HG03280 (cell line): Measurements from ENCODE around the gene SMARCA2.
A peak's percentile ranks its signal among the peaks of the same experiment; 100 is the strongest.
"Not testable (repeated sequence)": the region's sequence is repeated elsewhere in the genome, so short reads cannot be mapped to it uniquely, and the experiment has no call there.

Experiments
- ATAC-seq: cut with Tn5 transposase; IDR thresholded peaks from one replicate; pipeline ENCODE4 v1.9.1; 2021; ENCODE audit warnings: mild to moderate bottlenecking, moderate library complexity; ENCODE audit not compliant: unreplicated experiment

The SMARCA2 gene

GRCh38 chr9:2134391-2134790 lies 119.2 kb downstream of the SMARCA2 start:
- ATAC-seq = no peak

- no peak for ATAC-seq
These were observed 123.5 kb downstream of the SMARCA2 start for GRCh38 chr9:2138646-2139045.

- ATAC-seq = no peak
These were observed 125.6 kb downstream of the SMARCA2 start for GRCh38 chr9:2140600-2141223.

GRCh38 chr9:2142212-2142611 lies 127.1 kb downstream of the SMARCA2 start:
- no peak for ATAC-seq

GRCh38 chr9:2144619-2145018 lies 129.5 kb downstream of the SMARCA2 start:
- no peak for ATAC-seq

GRCh38 chr9:2145746-2146145 lies 130.6 kb downstream of the SMARCA2 start:
- ATAC-seq = no peak

- ATAC-seq = not testable (repeated sequence)
These were observed 131.6 kb downstream of the SMARCA2 start for GRCh38 chr9:2146700-2147099.

GRCh38 chr9:2150338-2150737 lies 135.2 kb downstream of the SMARCA2 start:
- no peak for ATAC-seq

- ATAC-seq = no peak
These were observed 136.0 kb downstream of the SMARCA2 start for GRCh38 chr9:2151171-2151570.

GRCh38 chr9:2152966-2153629 lies 138.0 kb downstream of the SMARCA2 start:
- ATAC-seq = no peak

GRCh38 chr9:2153630-2154217 lies 138.6 kb downstream of the SMARCA2 start:
- no peak for ATAC-seq

GRCh38 chr9:2154731-2155130 lies 139.6 kb downstream of the SMARCA2 start:
- no peak for ATAC-seq

GRCh38 chr9:2155966-2156365 lies 140.8 kb downstream of the SMARCA2 start:
- no peak for ATAC-seq

- ATAC-seq = peak; percentile 47
These were observed 142.3 kb downstream of the SMARCA2 start for GRCh38 chr9:2157277-2158110.

- peak; percentile 38 for ATAC-seq
These were observed 143.0 kb downstream of the SMARCA2 start for GRCh38 chr9:2158111-2158610.

GRCh38 chr9:2158766-2159430 lies 143.8 kb downstream of the SMARCA2 start:
- no peak for ATAC-seq

- ATAC-seq = no peak
These were observed 144.6 kb downstream of the SMARCA2 start for GRCh38 chr9:2159521-2160454.

GRCh38 chr9:2161661-2162060 lies 146.5 kb downstream of the SMARCA2 start:
- ATAC-seq = no peak

GRCh38 chr9:2163231-2163885 lies 148.2 kb downstream of the SMARCA2 start:
- ATAC-seq = no peak
